H1 (cell line): ENCODE data around the gene RIF1. TPM values are rescaled to one million over a fixed set of nuclear protein-coding genes. Genes with fewer than 3 reads are reported as not detected.

Experiments
- CTCF ChIA-PET: fragments of 300-600 bp; sonication (Branson Sonifier 250); formaldehyde crosslinking; loops from one replicate; lab custom pipeline; 2021; ENCODE audit not compliant: partially characterized antibody; lab: Charles Lee
- POLR2A ChIA-PET: fragments of 300-600 bp; sonication (Branson Sonifier 250); formaldehyde crosslinking; loops from one replicate; lab custom pipeline; 2021; ENCODE audit warnings: inconsistent platforms; ENCODE audit not compliant: partially characterized antibody; lab: Charles Lee
- DNase-seq, 2 experiments: peaks; one replicate each; pipeline versions ENCODE4 v3.0.0 to v3.0.0-alpha.2; 2010 to 2022; ENCODE audit warnings: low spot score in 2 of 2, low read depth in 1 of 2, mixed read lengths in 1 of 2
- FAIRE-seq: peaks from 2 replicates; lab custom pipeline; 2011; peaks lifted over from hg19 to GRCh38; lab: Jason Lieb, UNC
- H2AFZ ChIP-seq: 2 replicates; pipeline ENCODE4 v1.8.1; 2012; ENCODE audit warnings: low read length, inconsistent platforms
- H2AK5ac ChIP-seq: 2 replicates; pipeline ENCODE4 v1.6.1; 2013; ENCODE audit warnings: low read depth, low read length
- H2BK120ac ChIP-seq: replicated peaks from 2 replicates; pipeline ENCODE3; 2013; ENCODE audit warnings: low read depth, low read length, inconsistent platforms
- H2BK12ac ChIP-seq: 2 replicates; pipeline ENCODE4 v1.6.1; 2013; ENCODE audit warnings: low read depth, low read length
- H2BK15ac ChIP-seq: 2 replicates; pipeline ENCODE4 v1.6.1; 2013; ENCODE audit warnings: low read length
- H2BK20ac ChIP-seq: 2 replicates; pipeline ENCODE4 v1.6.1; 2013; ENCODE audit warnings: low read length
- H2BK5ac ChIP-seq: 2 replicates; pipeline ENCODE4 v1.6.1; 2013; ENCODE audit warnings: low read depth, low read length
- H3K14ac ChIP-seq: 2 replicates; pipeline ENCODE4 v1.6.1; 2013; ENCODE audit warnings: inconsistent platforms; ENCODE audit not compliant: insufficient read length
- H3K18ac ChIP-seq: 2 replicates; pipeline ENCODE4 v1.6.1; 2013; ENCODE audit warnings: low read length; ENCODE audit errors: extremely low read depth
- H3K23ac ChIP-seq: 2 replicates; pipeline ENCODE4 v1.6.1; 2013; ENCODE audit warnings: inconsistent platforms; ENCODE audit not compliant: insufficient read length
- H3K23me2 ChIP-seq: 2 replicates; pipeline ENCODE4 v1.6.1; 2013; ENCODE audit warnings: low read depth, low read length
- H3K27ac ChIP-seq: 2 replicates; pipeline ENCODE4 v1.6.1; 2011; ENCODE audit warnings: low read depth, low read length, inconsistent platforms
- H3K27me3 ChIP-seq, 4 experiments: replicated peaks in 1 of 4; 1 replicate in 1 of 4; 2 replicates in 3 of 4; pipeline versions ENCODE4 v1.6.1 to v1.8.1; 2011 to 2013; ENCODE audit warnings: low read length in 3 of 4, mild to moderate bottlenecking in 3 of 4, inconsistent platforms in 2 of 4, mixed read lengths in 2 of 4, moderate library complexity in 1 of 4; ENCODE audit not compliant: control insufficient read depth in 3 of 4, insufficient read depth in 3 of 4; ENCODE audit errors: extremely low read depth in 1 of 4
- H3K36me3 ChIP-seq, 4 experiments: 2 replicates each; pipeline versions ENCODE4 v1.6.1 to v1.8.1; 2011 to 2013; ENCODE audit warnings: mild to moderate bottlenecking in 4 of 4, low read length in 3 of 4, moderate library complexity in 2 of 4, control low read depth in 1 of 4, inconsistent platforms in 1 of 4; ENCODE audit not compliant: insufficient read depth in 4 of 4, control insufficient read depth in 2 of 4
- H3K4ac ChIP-seq: replicated peaks from 2 replicates; pipeline ENCODE3; 2013; ENCODE audit warnings: low read length, low read depth, mixed read lengths, inconsistent platforms; ENCODE audit not compliant: insufficient read length
- H3K4me1 ChIP-seq, 4 experiments: replicated peaks in 1 of 4; 1 replicate in 1 of 4; 2 replicates in 3 of 4; pipeline versions ENCODE4 v1.6.1 to v1.8.1; 2011 to 2013; ENCODE audit warnings: low read length in 3 of 4, inconsistent platforms in 2 of 4, mixed read lengths in 1 of 4; ENCODE audit not compliant: insufficient read depth in 4 of 4, control insufficient read depth in 3 of 4
- H3K4me2 ChIP-seq, 2 experiments: 2 replicates each; pipeline versions ENCODE4 v1.6.1 to v1.8.1; 2011 to 2013; ENCODE audit warnings: low read depth in 2 of 2, low read length in 2 of 2, control low read depth in 1 of 2, inconsistent platforms in 1 of 2, mild to moderate bottlenecking in 1 of 2; ENCODE audit not compliant: insufficient read depth in 1 of 2
- H3K4me3 ChIP-seq, 4 experiments: fragments of 200-600, 300-600 bp in 1 of 4; sonication (generic), shearing (Covaris generic), sonication (Bioruptor Twin) in 1 of 4; 2 replicates each; pipeline versions ENCODE4 v1.5.1 to v1.8.1; 2011 to 2016; ENCODE audit warnings: low read length in 4 of 4, low read depth in 3 of 4, control low read depth in 2 of 4, inconsistent platforms in 2 of 4, mild to moderate bottlenecking in 2 of 4, mixed read lengths in 1 of 4, moderate library complexity in 1 of 4; ENCODE audit not compliant: insufficient read depth in 2 of 4; ENCODE audit errors: extremely low read depth in 1 of 4
- H3K56ac ChIP-seq: replicated peaks from 2 replicates; pipeline ENCODE3; 2013; ENCODE audit warnings: low read depth, mild to moderate bottlenecking, mixed read lengths, low read length, inconsistent platforms; ENCODE audit not compliant: insufficient read length
- H3K79me1 ChIP-seq: 2 replicates; pipeline ENCODE4 v1.6.1; 2013; ENCODE audit warnings: low read depth, low read length, control low read depth
- H3K79me2 ChIP-seq, 2 experiments: 2 replicates each; pipeline versions ENCODE4 v1.6.1 to v1.8.1; 2012 to 2013; ENCODE audit warnings: low read length in 2 of 2, mild to moderate bottlenecking in 2 of 2, inconsistent platforms in 1 of 2; ENCODE audit not compliant: insufficient read depth in 2 of 2, control insufficient read depth in 1 of 2
- H3K9ac ChIP-seq, 4 experiments: replicated peaks in 1 of 4; 1 replicate in 1 of 4; 2 replicates in 3 of 4; pipeline versions ENCODE4 v1.6.1 to v1.8.1; 2011 to 2013; ENCODE audit warnings: low read depth in 3 of 4, low read length in 3 of 4, control low read depth in 2 of 4, mild to moderate bottlenecking in 2 of 4, moderate library complexity in 2 of 4, inconsistent platforms in 1 of 4; ENCODE audit errors: extremely low read depth in 1 of 4
- H3K9me3 ChIP-seq, 2 experiments: 2 replicates each; pipeline versions ENCODE4 v1.6.1 to v1.8.1; 2012 to 2013; ENCODE audit warnings: mild to moderate bottlenecking in 2 of 2, moderate library complexity in 2 of 2, control low read depth in 1 of 2, inconsistent platforms in 1 of 2, low read depth in 1 of 2, low read length in 1 of 2, mixed read lengths in 1 of 2; ENCODE audit not compliant: insufficient read depth in 2 of 2
- H4K20me1 ChIP-seq, 2 experiments: replicated peaks in 1 of 2; 2 replicates each; pipeline versions ENCODE3 to v1.8.1; 2011 to 2013; ENCODE audit warnings: inconsistent platforms in 2 of 2, low read length in 2 of 2, mild to moderate bottlenecking in 1 of 2; ENCODE audit not compliant: insufficient read depth in 2 of 2, control insufficient read depth in 1 of 2
- H4K5ac ChIP-seq: 2 replicates; pipeline ENCODE4 v1.6.1; 2013; ENCODE audit warnings: low read length, low read depth, mixed read lengths, inconsistent platforms; ENCODE audit not compliant: insufficient read length
- H4K8ac ChIP-seq: 2 replicates; pipeline ENCODE4 v1.8.0; 2013; ENCODE audit warnings: mild to moderate bottlenecking, moderate library complexity, low read length, inconsistent platforms; ENCODE audit not compliant: insufficient read depth; ENCODE audit errors: extremely low read depth
- H4K91ac ChIP-seq: replicated peaks from 2 replicates; pipeline ENCODE3; 2013; ENCODE audit warnings: low read length, mixed read lengths, inconsistent platforms; ENCODE audit not compliant: insufficient read length
- KDM1A ChIP-seq: fragments of 200-600, 300-600 bp; sonication (generic); IDR thresholded peaks from 2 replicates; pipeline ENCODE4 v1.7.1; 2016; ENCODE audit warnings: mild to moderate bottlenecking, low read length, borderline replicate concordance
- POLR2AphosphoS5 ChIP-seq: IDR thresholded peaks from 2 replicates; pipeline ENCODE4 v1.6.1; 2011; ENCODE audit warnings: low read depth, low read length
- WGBS, 2 experiments: shearing (Covaris generic) in 1 of 2; methylation state at CpG; one replicate each; pipeline versions ENCODE4 v1.1.6 to v1.1.7; 2013 to 2015; ENCODE audit warnings: low lambda C conversion rate in 2 of 2, mixed read lengths in 2 of 2, inconsistent platforms in 1 of 2, low coverage in 1 of 2, missing lambda C conversion rate in 1 of 2; ENCODE audit not compliant: insufficient replicate concordance in 2 of 2, insufficient coverage in 1 of 2, insufficient read length in 1 of 2; ENCODE audit errors: extremely low coverage in 1 of 2, missing lambda C conversion rate in 1 of 2; 5-methylcytosine and 5-hydroxymethylcytosine counted together
- polyA plus RNA-seq, 7 experiments: library from polyadenylated mRNA; depleted of rRNA in 3 of 7; stranded (reverse) in 5 of 7; unstranded in 2 of 7; fragments of >200 nt in 5 of 7; fragments of 200-250 nt in 2 of 7; gene quantifications; 1 replicate in 5 of 7; 2 replicates in 1 of 7; 4 replicates in 1 of 7; pipeline versions ENCODE4 v1.2.1 to v1.2.3, GENCODE V29; 2011 to 2013; ENCODE audit warnings: missing spikeins in 2 of 7, mixed read lengths in 2 of 7
- total RNA-seq: library from RNA; stranded (reverse); fragmentation: NEBNext Ultra II Directional; extraction: Animal tissue kit (Norgen Biotek cat#: 25700); gene quantifications from 2 replicates; pipeline ENCODE4 v1.2.1, GENCODE V29; 2021

The RIF1 gene
- total and polyA plus RNA-seq, 2 of the 8 experiments (the other 6 are each of a cell fraction or from before 2014, with no cell fraction given), result 9.5 to 104 TPM

DNA sequence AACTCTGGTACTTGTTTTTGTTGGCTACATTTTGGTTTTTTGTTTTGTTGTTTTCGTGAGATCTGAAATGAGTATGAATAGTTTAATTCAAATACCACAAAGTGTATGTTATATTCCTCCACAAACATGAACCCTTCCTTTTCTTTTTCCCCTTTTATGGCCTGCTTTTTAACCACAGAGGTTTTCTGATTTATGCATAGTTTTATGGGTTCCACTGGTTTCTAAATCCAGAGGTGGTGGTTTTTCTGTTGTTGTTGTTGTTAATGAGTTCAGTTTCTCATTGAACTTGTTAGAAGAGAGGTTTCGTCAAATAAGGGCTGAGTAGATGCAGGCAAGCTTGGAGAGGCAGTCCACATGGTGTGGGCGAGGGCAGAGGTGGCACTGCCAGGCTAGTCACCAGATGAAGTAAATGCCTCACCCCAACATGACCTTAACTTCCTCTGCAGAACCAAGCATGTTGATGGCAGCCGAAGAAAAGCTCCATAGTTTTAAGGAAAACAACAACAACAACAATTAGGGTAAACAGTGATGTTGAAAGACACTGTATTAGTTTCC, 72.5 kb downstream of the RIF1 start:
- TF ChIP-seq KDM1A, result no peak
- peak; percentile 43; the same call in 1 of the 2 replicates for TF ChIP-seq POLR2AphosphoS5
- no peak overlapping the region for H3K27ac ChIP-seq
- no peaks in the 10 kb centered on the region for H3K23me2 ChIP-seq
- no peak overlapping the region for H4K8ac ChIP-seq
- H3K4me3 ChIP-seq, result no peak overlapping the region
- H3K36me3 ChIP-seq, result peaks cover 2 to 64% (median 16%) of the 10 kb centered on the region in 4 experiments; a peak in 7 of 8 replicates
- no peak overlapping the region for H4K91ac ChIP-seq
- no peak overlapping the region for H2AK5ac ChIP-seq
- POLR2A ChIA-PET, result interaction anchor here (0.6 kb wide), 1 partner anchor 78 kb away, joined by 4 read pairs; no protein-coding TSS in a partner anchor
- CTCF ChIA-PET, result no interaction called here
- no peak overlapping the region for H3K4me2 ChIP-seq
- H3K4me1 ChIP-seq, result peaks cover 0 to 2% (median 0%) of the 10 kb centered on the region in 4 experiments; a peak in 1 of 7 replicates
- no peaks in the 10 kb centered on the region for H3K9me3 ChIP-seq
- 91% methylated on average over 4 of the region's 4 CpGs; no CpG with 5 or more reads in 1 of the 2 experiments for WGBS, 2 experiments
- no peaks in the 10 kb centered on the region for H3K79me1 ChIP-seq
- H4K20me1 ChIP-seq, result peaks cover 0 to 4% of the 10 kb centered on the region in 2 experiments
- H3K23ac ChIP-seq, result no peak overlapping the region
- no peak for DNase-seq
- H2BK12ac ChIP-seq, result no peak overlapping the region
- H3K27me3 ChIP-seq, result no peaks in the 10 kb centered on the region
- H3K14ac ChIP-seq, result no peak overlapping the region
- H4K5ac ChIP-seq, result no peak overlapping the region
- no peak overlapping the region for H2BK15ac ChIP-seq
- no peak overlapping the region for H3K4ac ChIP-seq
- peaks cover 0 to 4% of the 10 kb centered on the region in 2 experiments; a peak in 1 of 4 replicates for H3K79me2 ChIP-seq
- H3K18ac ChIP-seq, result no peak overlapping the region
- no peak overlapping the region for H2BK20ac ChIP-seq
- no peak overlapping the region for H2BK120ac ChIP-seq
- no peak for FAIRE-seq
- H3K9ac ChIP-seq, result no peak overlapping the region
- H2AFZ ChIP-seq, result no peak overlapping the region
- no peak overlapping the region for H2BK5ac ChIP-seq
- no peak overlapping the region for H3K56ac ChIP-seq
